Panc1 (cell line): ENCODE results near the gene HOXD11.

Experiments
- POLR2AphosphoS5 ChIP-seq: IDR thresholded peaks from 2 replicates; pipeline ENCODE4 v1.6.1; 2012; ENCODE audit warnings: mild to moderate bottlenecking, low read depth, low read length, moderate library complexity
- SIN3A ChIP-seq: IDR thresholded peaks from 2 replicates; pipeline ENCODE4 v1.6.1; 2012; ENCODE audit warnings: low read depth, mild to moderate bottlenecking, low read length, moderate library complexity, borderline replicate concordance; ENCODE audit not compliant: insufficient read depth
- TCF7L2 ChIP-seq: IDR thresholded peaks from 2 replicates; pipeline ENCODE4 v1.6.1; 2011; ENCODE audit warnings: mild to moderate bottlenecking, low read depth, low read length, inconsistent platforms
- TF ChIP-seq, protein P1 (sequence below): fragments of 450-650 bp; IDR thresholded peaks from 2 replicates; pipeline ENCODE4 v1.5.1; 2017; ENCODE audit warnings: mild to moderate bottlenecking
- TF ChIP-seq, protein P2 (sequence below), 2 experiments: IDR thresholded peaks; 2 replicates each; pipeline ENCODE4 v1.6.1; 2011 to 2012; ENCODE audit warnings: low read depth in 2 of 2, control low read depth in 1 of 2, low read length in 1 of 2, mild to moderate bottlenecking in 1 of 2, moderate library complexity in 1 of 2; ENCODE audit not compliant: insufficient read depth in 1 of 2

DNA sequence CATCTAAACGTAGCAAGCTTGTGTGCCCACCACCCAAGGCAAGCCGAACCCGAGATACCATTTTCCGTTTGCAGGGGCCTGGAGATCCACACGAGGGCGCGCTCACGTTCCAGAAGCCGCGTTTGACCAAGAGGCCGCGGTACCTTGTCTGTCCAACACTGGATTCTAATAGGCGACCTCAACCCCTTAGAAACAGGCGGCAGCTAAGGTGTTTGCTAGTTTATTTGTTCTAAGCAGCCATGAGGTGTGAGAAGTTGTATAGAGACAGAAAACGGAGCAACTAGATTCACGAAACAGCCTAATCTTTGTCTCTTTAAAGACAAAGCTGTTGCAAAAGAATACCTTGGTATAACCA is 4.2 kb downstream of the HOXD11 start:
- TF ChIP-seq, protein P1, sequence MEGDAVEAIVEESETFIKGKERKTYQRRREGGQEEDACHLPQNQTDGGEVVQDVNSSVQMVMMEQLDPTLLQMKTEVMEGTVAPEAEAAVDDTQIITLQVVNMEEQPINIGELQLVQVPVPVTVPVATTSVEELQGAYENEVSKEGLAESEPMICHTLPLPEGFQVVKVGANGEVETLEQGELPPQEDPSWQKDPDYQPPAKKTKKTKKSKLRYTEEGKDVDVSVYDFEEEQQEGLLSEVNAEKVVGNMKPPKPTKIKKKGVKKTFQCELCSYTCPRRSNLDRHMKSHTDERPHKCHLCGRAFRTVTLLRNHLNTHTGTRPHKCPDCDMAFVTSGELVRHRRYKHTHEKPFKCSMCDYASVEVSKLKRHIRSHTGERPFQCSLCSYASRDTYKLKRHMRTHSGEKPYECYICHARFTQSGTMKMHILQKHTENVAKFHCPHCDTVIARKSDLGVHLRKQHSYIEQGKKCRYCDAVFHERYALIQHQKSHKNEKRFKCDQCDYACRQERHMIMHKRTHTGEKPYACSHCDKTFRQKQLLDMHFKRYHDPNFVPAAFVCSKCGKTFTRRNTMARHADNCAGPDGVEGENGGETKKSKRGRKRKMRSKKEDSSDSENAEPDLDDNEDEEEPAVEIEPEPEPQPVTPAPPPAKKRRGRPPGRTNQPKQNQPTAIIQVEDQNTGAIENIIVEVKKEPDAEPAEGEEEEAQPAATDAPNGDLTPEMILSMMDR, result peak; percentile 96
- TF ChIP-seq POLR2AphosphoS5, result no peak
- TF ChIP-seq, protein P2, sequence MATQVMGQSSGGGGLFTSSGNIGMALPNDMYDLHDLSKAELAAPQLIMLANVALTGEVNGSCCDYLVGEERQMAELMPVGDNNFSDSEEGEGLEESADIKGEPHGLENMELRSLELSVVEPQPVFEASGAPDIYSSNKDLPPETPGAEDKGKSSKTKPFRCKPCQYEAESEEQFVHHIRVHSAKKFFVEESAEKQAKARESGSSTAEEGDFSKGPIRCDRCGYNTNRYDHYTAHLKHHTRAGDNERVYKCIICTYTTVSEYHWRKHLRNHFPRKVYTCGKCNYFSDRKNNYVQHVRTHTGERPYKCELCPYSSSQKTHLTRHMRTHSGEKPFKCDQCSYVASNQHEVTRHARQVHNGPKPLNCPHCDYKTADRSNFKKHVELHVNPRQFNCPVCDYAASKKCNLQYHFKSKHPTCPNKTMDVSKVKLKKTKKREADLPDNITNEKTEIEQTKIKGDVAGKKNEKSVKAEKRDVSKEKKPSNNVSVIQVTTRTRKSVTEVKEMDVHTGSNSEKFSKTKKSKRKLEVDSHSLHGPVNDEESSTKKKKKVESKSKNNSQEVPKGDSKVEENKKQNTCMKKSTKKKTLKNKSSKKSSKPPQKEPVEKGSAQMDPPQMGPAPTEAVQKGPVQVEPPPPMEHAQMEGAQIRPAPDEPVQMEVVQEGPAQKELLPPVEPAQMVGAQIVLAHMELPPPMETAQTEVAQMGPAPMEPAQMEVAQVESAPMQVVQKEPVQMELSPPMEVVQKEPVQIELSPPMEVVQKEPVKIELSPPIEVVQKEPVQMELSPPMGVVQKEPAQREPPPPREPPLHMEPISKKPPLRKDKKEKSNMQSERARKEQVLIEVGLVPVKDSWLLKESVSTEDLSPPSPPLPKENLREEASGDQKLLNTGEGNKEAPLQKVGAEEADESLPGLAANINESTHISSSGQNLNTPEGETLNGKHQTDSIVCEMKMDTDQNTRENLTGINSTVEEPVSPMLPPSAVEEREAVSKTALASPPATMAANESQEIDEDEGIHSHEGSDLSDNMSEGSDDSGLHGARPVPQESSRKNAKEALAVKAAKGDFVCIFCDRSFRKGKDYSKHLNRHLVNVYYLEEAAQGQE (IDR thresholded peaks at IDR 0.05; ENCODE audit: insufficient read depth in 1 of 2, low read depth in 2 of 2, low read length in 1 of 2), result no peak
- TF ChIP-seq TCF7L2, result no peak
- no peak for TF ChIP-seq SIN3A
